NCI-H2107 treated with DMSO at 0.1 percent for 48 hours (cell line): ENCODE results near the gene TXLNA.

ENCODE experiments used
- DNase-seq: peaks from one replicate; lab custom pipeline; 2025; ENCODE audit not compliant: unreplicated experiment; lab: John Stamatoyannopoulos, UW

TXLNA gene

DNA sequence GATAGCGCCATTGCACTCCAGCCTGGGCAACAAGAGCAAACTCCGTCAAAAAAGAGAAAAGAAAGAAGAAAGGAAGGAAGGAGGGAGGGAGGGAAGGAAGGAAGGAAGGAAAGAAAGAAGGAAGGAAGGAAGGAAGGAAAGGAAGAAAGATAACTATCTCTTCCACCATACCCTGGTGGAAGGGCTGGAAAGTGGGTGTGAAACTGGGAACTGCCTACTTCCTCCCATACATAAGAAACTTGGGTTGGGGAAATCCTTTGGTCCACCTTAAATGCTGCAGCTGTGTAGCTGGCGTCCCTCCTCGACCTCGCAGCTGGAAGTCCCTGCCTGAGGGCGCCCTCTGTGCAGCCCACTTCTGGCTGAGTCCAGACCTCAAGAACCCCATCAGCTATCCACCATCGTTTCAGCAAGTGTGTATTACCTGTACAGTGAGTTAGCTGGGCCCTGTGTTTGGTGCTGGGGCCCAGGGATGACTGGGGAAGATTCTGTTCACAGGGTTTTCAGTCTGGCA is 62.9 kb downstream of the TXLNA start:
- DNase-seq = no peak

DNA sequence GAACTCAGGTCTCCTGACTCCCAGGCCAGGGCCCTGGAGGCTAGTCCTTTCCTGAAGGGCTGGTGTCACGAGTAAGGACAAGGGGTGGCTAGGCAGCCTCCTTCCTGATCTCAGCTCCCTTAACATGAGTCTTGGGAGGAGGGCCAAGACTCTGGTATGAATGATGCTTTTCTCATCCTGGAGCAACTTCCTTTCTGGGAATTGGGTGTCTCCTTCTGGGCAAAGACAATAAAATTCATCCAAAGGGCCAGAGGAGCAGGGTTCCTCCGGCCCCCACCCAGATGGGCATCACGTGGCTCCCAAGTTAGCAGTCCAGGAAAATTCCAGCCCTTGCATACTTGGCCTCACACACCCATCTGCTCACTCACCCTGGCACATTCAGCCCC is 67.4 kb downstream of the TXLNA start, which contains the start of gene FAM167B:
TSS of gene FAM167B (plus strand) at position 335 of the 386 bp plus-strand sequence. CDS start 200 bp downstream, outside the sequence.
- no peak for DNase-seq

DNA sequence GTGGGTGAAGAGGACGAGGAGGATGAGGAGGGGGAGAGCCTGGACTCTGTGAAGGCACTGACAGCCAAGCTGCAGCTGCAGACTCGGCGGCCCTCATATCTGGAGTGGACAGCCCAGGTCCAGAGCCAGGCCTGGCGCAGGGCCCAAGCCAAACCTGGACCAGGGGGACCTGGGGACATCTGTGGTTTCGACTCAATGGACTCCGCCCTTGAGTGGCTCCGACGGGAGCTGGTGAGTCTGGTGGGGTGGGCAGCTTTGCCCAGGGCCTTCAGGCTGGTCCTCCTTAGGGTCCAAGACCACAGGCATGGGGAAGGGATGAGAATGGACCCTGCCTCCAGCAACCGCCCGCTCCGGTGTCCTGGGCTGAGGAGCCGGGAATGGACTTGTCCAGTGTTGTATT is 68.0 kb downstream of the TXLNA start:
- DNase-seq = no peak
